Measurements from ENCODE around the gene KCTD16. TPM values are rescaled to one million over a fixed set of nuclear protein-coding genes. Genes with fewer than 3 reads are reported as not detected.

The KCTD16 gene
- total RNA-seq, 6 experiments from 2014 or later = under 0.01 to 0.02 (median 0.02) TPM; not detected in 3

DNA sequence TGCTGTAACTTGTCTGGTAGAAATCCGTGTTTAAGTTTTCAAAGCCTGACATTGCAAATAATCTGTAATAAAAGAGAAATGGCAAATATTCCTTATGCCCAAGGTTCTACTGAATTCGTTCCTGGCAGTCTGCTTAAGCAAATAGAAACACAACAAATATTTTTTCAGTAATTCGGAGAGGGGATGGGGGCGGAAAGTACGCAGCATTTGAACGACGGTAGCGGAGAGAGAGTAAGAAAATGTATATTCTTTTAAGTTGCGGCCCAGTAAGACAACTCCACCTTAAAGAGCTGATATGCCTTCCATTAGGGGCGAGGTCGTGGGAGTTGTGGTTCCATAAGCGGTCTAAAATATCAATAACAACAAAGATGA lies 783 bp upstream of the KCTD16 start:
- no peak for TF ChIP-seq POLR2A (IDR thresholded peaks at IDR 0.05)
- Histone ChIP-seq H3K27ac (peak overlapping the region; percentile 59 to 71 (median 70)), H3K27me3 (no peaks in the 10 kb centered on the region), H3K36me3 (peaks cover 0 to 12% (median under 1%) of the 10 kb centered on the region in 4 donors), H3K4me1 (peaks cover 0 to 13% (median 5%) of the 10 kb centered on the region in 4 donors), H3K9me3 (no peaks in the 10 kb centered on the region), H3K4me3 (peak overlapping the region; percentile 50 to 88 (median 83))
- peak in 1 of 4 donors; percentile 32 for ATAC-seq
- DNase-seq = no peak
- intact Hi-C loops (cut with DNase I) = no loop called here
- WGBS (ENCODE audit: insufficient coverage, low coverage, low lambda C conversion rate, missing lambda C conversion rate) = 3% methylated on average over 12 of the region's 12 CpGs

DNA sequence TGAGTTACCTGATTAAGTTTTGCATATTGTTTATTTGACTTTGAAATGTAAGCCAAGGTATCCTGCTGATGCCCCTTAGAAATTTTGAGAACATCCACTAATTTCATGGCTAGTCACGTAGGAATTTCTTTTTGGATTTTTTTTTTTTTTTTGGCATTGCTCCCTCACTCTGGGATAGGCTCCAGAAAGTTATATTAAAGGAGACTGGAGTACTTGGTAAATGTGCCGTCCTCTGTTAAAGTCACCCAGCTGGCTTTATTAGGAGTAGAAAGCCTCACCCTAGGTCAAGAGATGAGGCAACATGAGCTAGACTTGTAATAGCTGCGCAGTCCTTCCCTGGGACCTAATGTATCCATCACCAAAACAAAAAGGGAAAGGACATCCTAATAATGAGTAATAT lies 3.1 kb downstream of the KCTD16 start:
- TF ChIP-seq, protein P1, sequence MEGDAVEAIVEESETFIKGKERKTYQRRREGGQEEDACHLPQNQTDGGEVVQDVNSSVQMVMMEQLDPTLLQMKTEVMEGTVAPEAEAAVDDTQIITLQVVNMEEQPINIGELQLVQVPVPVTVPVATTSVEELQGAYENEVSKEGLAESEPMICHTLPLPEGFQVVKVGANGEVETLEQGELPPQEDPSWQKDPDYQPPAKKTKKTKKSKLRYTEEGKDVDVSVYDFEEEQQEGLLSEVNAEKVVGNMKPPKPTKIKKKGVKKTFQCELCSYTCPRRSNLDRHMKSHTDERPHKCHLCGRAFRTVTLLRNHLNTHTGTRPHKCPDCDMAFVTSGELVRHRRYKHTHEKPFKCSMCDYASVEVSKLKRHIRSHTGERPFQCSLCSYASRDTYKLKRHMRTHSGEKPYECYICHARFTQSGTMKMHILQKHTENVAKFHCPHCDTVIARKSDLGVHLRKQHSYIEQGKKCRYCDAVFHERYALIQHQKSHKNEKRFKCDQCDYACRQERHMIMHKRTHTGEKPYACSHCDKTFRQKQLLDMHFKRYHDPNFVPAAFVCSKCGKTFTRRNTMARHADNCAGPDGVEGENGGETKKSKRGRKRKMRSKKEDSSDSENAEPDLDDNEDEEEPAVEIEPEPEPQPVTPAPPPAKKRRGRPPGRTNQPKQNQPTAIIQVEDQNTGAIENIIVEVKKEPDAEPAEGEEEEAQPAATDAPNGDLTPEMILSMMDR (IDR thresholded peaks at IDR 0.05) = no peak
- no peak for TF ChIP-seq POLR2A (IDR thresholded peaks at IDR 0.05)
- ATAC-seq = no peak
- Histone ChIP-seq H3K27me3 (no peaks in the 10 kb centered on the region), H3K27ac (no peak overlapping the region), H3K36me3 (no peaks in the 10 kb centered on the region), H3K4me3 (no peak overlapping the region), H3K9me3 (no peaks in the 10 kb centered on the region), H3K4me1 (peaks cover 0 to 10% (median 3%) of the 10 kb centered on the region in 4 donors)
- no peak for DNase-seq
- intact Hi-C loops (cut with DNase I) = no loop called here
- 46% methylated on average over 2 of the region's 3 CpGs for WGBS (ENCODE audit: insufficient coverage, low coverage, low lambda C conversion rate, missing lambda C conversion rate)

DNA sequence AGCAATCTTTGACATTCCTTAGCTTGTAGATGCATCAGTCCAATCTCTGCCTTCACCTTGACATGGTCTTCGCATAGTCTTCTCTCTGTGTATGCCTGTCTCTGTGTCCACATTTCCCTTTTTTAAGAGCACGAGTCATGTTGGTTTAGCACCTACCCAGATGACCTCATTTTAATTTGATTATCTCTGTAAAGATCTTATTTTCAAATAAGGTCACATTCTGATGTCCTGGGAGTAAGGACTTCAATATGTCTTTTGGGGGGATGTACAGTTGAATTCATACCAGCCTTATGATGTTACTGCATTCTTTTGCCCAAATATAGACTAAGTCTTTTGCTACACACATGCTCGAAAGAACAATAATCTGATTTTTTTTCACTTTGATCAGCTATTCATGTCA lies 6.9 kb downstream of the KCTD16 start:
- ATAC-seq = no peak
- intact Hi-C loops (cut with DNase I) = no loop called here
- 61% methylated on average over 3 of the region's 3 CpGs for WGBS (ENCODE audit: insufficient coverage, low coverage, low lambda C conversion rate, missing lambda C conversion rate)

DNA sequence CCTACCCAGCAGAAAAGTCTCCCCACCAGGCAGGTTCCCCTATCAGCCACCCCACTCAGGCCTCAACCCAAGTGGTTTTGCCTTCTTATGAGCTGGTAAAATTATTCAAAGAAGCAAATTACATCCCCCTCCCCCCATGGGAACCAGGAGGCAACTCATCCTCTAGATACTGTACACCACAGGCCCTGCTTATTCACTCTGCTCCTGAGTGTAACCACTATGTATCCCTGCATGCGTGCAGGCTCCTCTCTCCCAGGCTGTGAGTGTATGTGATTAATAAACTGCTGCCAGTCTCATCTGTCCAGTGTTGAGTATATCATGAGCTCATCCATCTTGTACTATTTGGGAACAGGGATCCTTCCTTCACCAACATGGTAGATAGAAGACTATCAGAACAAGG lies 8.6 kb downstream of the KCTD16 start:
- no peaks in the 10 kb centered on the region for H3K27me3 ChIP-seq
- ATAC-seq = no peak
- no peaks in the 10 kb centered on the region for H3K4me1 ChIP-seq
- H3K4me3 ChIP-seq = no peak overlapping the region
- intact Hi-C loops (cut with DNase I) = no loop called here
- H3K9me3 ChIP-seq = no peaks in the 10 kb centered on the region
- H3K36me3 ChIP-seq = no peaks in the 10 kb centered on the region
- DNase-seq = no peak
- 88% methylated on average over 1 of the region's 1 CpG for WGBS (ENCODE audit: insufficient coverage, low coverage, low lambda C conversion rate, missing lambda C conversion rate)
- no peak overlapping the region for H3K27ac ChIP-seq
- TF ChIP-seq POLR2A (IDR thresholded peaks at IDR 0.05) = no peak
- TF ChIP-seq, protein P1 (IDR thresholded peaks at IDR 0.05) = no peak

More for the DNA sequence above, 6.9 kb downstream of the KCTD16 start:
- no peak for DNase-seq
- Histone ChIP-seq H3K4me3 (no peak overlapping the region), H3K9me3 (no peaks in the 10 kb centered on the region), H3K4me1 (no peaks in the 10 kb centered on the region), H3K27ac (no peak overlapping the region), H3K27me3 (no peaks in the 10 kb centered on the region), H3K36me3 (no peaks in the 10 kb centered on the region)
- TF ChIP-seq, protein P1 (IDR thresholded peaks at IDR 0.05) = no peak
- TF ChIP-seq POLR2A (IDR thresholded peaks at IDR 0.05) = no peak

DNA sequence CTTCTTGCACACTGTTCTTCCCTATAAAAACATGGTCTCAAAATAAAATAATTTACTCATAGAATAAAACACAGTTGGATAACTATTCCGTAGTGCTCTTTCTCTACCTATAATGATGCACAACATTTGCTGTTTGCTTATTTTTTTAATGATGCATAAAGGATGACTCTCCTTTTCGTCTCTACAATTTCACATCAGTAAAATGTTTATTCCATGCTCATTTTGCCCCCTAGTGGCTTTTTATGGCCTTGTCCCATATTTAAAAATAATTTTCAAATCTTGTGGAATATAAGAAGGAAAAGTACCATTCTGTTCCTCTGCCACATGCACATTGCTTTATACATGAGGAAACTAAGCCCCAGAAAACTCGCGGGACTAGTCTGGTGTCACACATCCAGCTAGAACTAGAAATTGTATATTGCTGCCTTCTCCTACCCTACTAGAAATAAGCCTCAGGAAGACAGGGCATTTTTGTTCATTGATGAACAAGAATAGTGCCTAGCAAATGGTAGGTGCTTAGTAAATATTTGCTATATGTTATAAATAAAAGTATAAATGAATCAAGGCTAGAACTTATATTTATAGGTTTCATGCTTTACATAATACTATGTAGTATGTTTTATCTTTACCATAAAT lies 12.7 kb downstream of the KCTD16 start:
- Histone ChIP-seq H3K4me1 (no peaks in the 10 kb centered on the region), H3K9me3 (no peaks in the 10 kb centered on the region), H3K27me3 (no peaks in the 10 kb centered on the region), H3K36me3 (no peaks in the 10 kb centered on the region), H3K27ac (no peak overlapping the region), H3K4me3 (no peak overlapping the region)
- TF ChIP-seq, protein P1 (IDR thresholded peaks at IDR 0.05) = peak; percentile 51 to 74 (median 70)
- no peak for TF ChIP-seq POLR2A (IDR thresholded peaks at IDR 0.05)
- DNase-seq (no peak), ATAC-seq (peak in 2 of 4 donors; percentile 44)
- 5% methylated on average over 4 of the region's 4 CpGs for WGBS (ENCODE audit: insufficient coverage, low coverage, low lambda C conversion rate, missing lambda C conversion rate)
- intact Hi-C loops (cut with DNase I) = no loop called here

Data from right lobe of liver (tissue), 6 donors.